22Rv1 (cell line): Measurements from ENCODE around the gene CASTOR1.

Source experiments
- H3K27ac ChIP-seq: fragments of 450-650 bp; 2 replicates; pipeline ENCODE4 v1.5.1; 2017
- ZFX ChIP-seq: fragments of 450-650 bp; IDR thresholded peaks from 2 replicates; pipeline ENCODE4 v1.6.1; 2017; ENCODE audit warnings: antibody characterized with exemption, borderline replicate concordance
- TF ChIP-seq, protein P1 (sequence below): fragments of 450-650 bp; IDR thresholded peaks from 2 replicates; pipeline ENCODE4 v1.5.1; 2017; ENCODE audit warnings: mild to moderate bottlenecking

The CASTOR1 gene

GRCh38 chr22:30293026-30293425 is 3.7 kb upstream of the CASTOR1 start:
- H3K27ac ChIP-seq = no peak overlapping the region
- no peak for TF ChIP-seq ZFX
- TF ChIP-seq, protein P1, sequence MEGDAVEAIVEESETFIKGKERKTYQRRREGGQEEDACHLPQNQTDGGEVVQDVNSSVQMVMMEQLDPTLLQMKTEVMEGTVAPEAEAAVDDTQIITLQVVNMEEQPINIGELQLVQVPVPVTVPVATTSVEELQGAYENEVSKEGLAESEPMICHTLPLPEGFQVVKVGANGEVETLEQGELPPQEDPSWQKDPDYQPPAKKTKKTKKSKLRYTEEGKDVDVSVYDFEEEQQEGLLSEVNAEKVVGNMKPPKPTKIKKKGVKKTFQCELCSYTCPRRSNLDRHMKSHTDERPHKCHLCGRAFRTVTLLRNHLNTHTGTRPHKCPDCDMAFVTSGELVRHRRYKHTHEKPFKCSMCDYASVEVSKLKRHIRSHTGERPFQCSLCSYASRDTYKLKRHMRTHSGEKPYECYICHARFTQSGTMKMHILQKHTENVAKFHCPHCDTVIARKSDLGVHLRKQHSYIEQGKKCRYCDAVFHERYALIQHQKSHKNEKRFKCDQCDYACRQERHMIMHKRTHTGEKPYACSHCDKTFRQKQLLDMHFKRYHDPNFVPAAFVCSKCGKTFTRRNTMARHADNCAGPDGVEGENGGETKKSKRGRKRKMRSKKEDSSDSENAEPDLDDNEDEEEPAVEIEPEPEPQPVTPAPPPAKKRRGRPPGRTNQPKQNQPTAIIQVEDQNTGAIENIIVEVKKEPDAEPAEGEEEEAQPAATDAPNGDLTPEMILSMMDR = no peak

- TF ChIP-seq ZFX = no peak
- TF ChIP-seq, protein P1 = no peak
- H3K27ac ChIP-seq = no peak overlapping the region; the same call in 1 of the 2 replicates
These were observed 3.0 kb upstream of the CASTOR1 start for GRCh38 chr22:30292069-30292970.

- TF ChIP-seq, protein P1 = no peak
- TF ChIP-seq ZFX = no peak
- peak overlapping the region; percentile 69 for H3K27ac ChIP-seq
These were observed 2.0 kb upstream of the CASTOR1 start for GRCh38 chr22:30291058-30291892.

DNA sequence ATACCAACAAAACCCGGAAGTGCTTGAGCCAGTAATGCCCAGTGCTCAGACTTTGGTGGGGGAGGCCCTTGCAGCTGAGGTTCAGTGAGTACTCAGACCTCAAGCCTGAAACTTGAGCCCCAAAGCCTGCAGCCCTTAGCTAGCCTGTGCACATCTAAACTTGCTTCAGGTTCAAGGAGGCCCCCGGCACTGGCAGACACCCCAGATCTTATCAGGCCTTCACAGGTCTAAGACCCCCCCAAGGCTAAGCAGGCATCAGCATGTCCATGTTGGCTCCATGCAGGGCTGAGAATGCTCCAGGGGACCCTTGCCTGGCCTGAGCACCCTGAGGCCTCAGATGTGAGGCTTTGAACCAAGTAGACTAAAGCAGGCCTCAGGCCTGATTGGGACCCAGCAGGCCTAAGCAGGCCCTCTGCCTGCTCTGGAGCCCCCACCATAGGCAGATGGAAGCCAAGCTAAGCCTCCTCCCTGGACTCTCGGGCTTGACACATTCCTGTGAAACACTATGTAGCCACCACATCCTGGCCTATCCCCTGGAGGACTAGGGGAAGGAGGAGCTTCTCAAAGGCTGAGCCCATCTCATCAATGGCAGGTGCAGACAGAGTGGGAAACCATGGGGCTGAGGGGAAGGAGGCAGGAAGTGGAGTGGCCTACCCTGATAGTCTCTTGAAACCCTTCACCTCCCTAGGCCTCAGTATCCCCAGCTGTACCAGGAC is 1.2 kb upstream of the CASTOR1 start:
- TF ChIP-seq ZFX = no peak
- TF ChIP-seq, protein P1 = no peak
- peak overlapping the region; percentile 69 for H3K27ac ChIP-seq

DNA sequence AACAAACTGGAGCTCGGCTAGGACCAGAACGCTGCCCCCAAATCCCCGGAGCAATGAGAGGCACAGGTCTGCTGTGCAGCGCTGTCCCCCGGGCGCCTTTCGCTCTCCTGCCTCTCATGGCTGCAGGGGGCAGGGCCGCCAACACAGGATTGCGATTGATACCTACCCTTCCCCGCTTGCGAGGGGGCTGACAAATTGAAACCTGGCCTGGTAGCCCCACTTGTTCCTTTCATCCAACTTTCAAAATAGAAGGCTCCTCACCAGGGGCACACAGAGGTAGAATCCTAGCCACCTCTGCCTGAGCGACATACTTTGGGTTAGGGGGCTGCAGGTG is 642 bp upstream of the CASTOR1 start:
- TF ChIP-seq, protein P1 = no peak
- no peak for TF ChIP-seq ZFX
- peak overlapping the region; percentile 69 for H3K27ac ChIP-seq

DNA sequence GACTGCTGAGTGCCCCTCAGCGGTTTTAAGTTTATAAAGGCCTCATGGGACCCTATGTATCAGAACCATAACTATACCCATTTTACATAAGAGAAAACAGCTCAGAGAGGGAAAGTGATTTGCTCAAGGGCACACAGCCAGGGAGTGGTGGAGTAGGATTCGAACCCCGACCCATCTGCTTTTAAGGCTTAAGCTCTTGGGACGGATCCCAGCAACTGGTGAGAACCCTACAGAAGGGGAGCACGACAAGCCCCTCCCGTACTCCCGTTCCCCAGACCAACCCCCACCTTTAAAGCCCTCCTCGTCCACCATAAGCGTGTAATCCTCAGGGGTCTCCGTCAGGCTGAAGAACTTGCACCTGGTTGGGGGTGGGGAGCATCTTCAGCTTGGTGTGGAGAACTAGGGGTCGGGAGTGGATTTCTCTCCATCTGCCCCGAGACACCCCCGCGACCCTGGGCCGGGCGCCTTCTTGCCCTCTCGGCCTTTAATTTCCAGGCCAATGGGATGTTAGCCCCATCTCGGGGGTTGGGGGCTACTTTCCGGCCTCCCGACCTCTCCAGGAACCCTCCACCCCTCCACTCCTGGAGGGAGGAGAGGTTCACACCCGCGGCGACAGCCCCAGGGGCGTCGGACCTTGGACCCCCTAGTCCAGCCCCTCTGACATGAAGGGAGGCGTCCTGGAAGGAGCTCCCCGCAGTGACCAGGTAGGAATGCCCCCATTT is 725 bp downstream of the CASTOR1 start:
- peak overlapping the region; percentile 69 for H3K27ac ChIP-seq
- TF ChIP-seq, protein P1 = no peak
- TF ChIP-seq ZFX = no peak
